HuH-7.5 (cell line): ENCODE data around the gene HNRNPA2B1.
"Not testable (repeated sequence)": the region's sequence is repeated elsewhere in the genome, so short reads cannot be mapped to it uniquely, and the experiment has no call there.

ENCODE experiments used
- DNase-seq: peaks from one replicate; pipeline ENCODE4 v3.0.0; 2011; ENCODE audit warnings: low spot score

The HNRNPA2B1 gene

DNA sequence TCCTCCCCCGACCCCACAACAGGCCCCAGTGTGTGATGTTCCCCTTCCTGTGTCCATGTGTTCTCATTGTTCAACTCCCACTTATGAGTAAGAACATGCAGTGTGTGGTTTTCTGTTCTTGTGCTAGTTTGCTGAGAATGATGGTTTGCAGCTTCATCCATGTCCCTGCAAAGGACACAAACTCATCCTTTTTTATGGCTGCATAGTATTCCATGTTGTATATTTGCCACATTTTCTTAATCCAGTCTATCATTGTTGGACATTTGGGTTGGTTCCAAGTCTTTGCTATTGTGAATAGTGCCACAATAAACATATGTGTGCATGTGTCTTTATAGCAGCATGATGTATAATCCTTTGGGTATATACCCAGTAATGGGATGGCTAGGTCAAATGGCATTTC, 36.7 kb downstream of the HNRNPA2B1 start:
- not testable (repeated sequence) for DNase-seq

GRCh38 chr7:26162431-26162830, 38.1 kb downstream of the HNRNPA2B1 start:
- DNase-seq = no peak

GRCh38 chr7:26160896-26161295, 39.6 kb downstream of the HNRNPA2B1 start:
- no peak for DNase-seq

GRCh38 chr7:26159243-26159642, 41.3 kb downstream of the HNRNPA2B1 start:
- no peak for DNase-seq

DNA sequence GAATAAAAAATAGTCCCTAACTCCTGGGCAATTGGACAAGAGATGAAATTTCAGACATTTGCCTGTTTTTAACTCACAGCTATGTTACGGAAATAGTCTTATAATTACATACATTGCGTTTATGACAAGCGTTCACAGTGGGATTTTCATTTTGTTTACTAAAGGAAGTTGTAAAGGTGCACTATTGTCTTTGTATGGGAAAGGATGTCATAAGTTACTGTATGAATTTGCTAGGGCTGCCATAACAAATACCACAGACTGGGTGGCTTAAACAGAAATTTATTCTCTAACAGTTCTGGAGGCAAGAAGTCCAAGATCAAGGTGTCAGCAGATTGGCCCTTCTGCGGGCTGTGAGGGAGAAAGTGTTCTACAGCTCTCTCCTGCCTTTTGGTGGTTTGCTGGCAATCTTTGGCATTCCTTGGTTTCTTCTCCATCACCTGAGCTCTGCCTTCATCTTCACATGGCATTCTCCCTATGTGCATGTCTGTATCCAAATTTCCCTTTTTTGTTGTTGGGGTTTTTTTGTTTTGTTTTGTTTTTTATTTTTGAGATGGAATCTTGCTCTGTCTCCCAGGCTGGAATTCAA, 42.9 kb downstream of the HNRNPA2B1 start:
- no peak for DNase-seq

DNA sequence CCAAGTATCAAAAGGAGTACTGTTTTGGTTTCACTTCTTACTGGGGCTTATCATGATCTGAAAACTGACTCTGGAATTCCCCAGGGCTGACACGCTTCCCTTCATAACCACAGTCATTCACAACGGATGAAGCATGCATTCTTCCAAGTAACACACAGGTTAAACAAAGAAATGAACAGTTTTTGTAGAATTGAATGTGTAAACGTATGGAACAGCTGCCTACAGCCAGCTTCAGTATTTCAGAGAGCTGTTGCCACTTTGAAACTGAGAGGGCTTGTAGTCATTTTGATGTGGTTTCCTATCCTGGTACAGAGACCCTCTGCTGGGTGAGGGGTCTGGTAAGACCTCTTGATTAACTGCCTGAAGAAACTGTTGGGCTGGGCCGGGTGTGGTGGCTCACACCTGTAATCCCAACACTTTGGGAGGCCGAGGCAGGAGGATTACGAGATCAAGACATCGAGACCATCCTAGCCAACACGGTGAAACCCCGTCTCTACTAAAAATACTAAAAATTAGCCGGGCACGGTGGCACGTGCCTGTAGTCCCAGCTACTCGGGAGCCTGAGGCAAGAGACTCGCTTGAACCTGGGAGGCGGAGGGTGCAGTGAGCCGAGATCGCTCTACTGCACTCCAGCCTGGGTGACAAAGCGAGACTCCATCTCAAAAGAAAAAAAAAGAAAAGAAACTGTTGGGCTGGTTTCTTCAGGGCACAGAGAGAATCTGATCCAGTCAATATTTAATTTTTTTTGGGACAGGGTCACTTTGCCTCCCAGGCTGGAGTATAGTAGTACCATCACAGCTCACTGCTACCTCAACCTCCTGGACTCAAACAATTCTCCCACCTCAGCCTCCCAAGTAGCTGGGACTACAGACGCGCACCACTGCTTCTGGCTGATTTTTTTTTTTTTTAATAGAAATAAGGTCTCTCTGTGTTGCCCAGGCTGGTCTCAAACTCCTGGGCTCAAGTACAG, 43.8 kb downstream of the HNRNPA2B1 start:
- no peak for DNase-seq

DNA sequence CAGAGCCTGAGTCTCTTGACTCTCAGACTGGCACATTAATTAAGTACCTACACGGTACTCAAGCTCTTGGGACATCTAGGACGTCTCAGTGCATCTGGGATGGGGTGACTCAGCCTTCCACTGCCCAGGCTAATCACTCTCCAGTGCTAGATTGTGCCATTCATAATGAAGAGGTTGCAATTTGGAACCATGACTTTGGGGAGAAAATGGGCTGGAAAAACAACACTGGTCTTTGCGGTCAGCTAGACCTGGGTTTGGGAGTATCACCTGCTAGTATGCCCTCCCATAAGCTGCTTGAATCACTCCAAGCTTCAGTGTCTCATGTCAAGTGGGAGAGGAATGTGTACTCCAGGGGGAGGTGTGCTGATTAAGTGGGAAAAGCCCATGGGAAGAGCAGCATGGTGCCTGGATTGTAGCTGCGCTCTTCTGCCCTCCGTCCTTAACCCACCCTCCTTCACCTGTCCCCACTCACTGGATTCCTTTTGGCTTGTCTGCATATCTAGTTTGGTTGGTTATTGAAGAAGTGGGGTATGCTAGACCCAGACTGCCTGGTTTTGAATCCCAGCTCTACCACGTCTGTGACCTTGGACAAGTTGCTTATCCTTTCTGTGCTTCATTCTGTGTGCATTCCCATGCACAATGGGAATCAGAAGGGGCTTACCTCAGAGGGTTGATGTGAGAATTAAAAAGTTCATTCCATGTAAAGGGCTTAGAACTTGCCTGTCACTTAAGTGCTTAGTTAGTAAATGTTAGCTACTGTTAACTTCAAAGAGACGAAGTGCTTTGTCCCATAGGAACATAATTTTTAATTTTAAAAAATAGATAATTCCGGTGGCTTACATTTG, 44.8 kb downstream of the HNRNPA2B1 start:
- DNase-seq = no peak

DNA sequence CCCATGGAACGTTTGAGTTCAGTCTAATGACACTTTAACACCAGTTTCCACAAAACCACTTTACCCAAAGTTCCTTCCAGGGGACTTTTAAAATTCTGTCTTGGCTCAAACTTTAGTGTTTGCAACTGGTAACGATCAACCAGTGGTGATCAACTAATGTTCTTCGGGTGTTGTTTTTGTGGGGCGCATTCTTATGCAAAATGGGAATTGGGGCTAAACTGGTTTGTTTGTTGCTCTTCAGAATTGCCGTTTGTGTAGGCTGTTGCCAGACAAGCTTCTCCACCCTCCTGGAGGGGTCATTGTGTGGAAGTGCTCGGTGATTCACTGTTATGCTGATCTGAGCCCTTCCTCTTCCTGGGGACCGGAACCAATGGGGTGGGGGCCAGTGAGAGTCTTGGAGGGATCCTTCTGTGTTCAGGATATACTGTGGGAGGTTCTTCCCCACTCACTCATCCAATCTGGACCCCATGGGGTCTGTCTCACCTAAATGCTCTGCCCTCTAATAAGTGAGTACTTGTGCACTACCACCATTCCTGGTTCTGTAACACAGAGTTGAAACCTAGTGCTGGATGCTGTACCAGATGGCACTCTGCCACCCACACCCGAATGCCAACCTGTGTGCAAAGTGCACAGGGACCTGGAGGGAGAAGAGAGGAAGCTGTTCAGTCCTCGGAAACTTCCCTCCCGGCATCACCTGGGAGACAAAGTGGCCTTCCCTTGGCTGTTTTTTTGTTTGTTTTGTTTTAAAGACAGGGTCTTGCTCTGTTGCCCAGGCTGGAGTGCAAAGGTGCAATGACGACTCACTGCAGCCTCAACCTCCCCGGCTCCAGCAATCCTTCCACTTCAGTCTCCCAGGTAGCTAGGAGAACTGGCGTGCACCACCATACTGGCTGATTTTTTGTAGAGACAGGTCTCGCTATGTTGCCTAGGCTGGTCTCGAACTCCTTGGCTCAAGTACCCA, 46.4 kb downstream of the HNRNPA2B1 start:
- no peak for DNase-seq

DNA sequence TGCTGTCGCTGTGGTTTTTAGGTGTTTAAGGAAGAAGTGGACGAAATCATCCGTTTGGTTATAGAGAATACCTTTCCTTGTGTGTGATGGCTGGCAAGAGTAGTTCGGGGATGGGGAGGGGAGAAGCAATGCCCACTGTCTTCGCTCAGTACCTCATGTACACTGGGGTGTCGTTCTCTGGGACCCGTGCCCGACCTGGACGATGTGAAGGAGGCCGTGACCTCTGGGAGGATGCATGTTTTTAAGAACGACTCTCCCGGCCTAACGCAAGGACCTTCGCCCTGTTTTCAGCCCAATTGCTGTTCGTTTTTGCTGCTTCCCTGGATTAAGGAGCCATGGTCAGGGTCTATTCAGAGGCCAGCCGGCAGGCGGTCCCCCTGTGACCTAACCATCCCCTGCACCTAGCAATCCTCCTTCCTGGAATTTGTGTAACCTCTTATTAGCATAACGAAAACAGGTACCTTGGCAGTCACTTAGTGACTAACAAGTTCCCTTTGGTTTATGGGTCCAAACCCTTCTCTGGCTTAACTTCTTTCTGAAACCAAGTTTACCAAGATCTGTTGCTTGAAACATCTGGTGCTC, 47.2 kb downstream of the HNRNPA2B1 start:
- no peak for DNase-seq

DNA sequence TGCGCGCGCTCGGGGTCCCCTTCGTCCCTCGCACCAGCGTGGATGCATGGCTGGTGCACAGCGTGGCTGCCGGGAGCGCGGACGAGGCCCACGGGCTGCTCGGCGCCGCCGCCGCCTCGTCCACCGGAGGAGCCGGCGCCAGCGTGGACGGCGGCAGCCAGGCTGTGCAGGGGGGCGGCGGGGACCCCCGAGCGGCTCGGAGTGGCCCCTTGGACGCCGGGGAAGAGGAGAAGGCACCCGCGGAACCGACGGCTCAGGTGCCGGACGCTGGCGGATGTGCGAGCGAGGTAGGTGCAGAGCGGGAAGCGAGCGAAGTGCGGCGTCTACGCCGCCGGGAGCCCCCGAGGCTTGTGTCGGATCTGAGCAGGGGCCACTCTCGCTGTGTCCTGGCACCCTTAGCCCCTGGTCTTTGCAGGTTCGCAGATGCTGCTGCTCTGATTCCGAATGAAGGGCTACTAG, 47.7 kb downstream of the HNRNPA2B1 start:
- not testable (repeated sequence) for DNase-seq

- peak; percentile 83 for DNase-seq
Observed at GRCh38 chr7:26151953-26152781, 48.4 kb downstream of the HNRNPA2B1 start, which contains the start of gene NFE2L3. NFE2L3 (plus strand) TSS chr7:26152198; CDS start chr7:26152499, 301 bp downstream.

DNA sequence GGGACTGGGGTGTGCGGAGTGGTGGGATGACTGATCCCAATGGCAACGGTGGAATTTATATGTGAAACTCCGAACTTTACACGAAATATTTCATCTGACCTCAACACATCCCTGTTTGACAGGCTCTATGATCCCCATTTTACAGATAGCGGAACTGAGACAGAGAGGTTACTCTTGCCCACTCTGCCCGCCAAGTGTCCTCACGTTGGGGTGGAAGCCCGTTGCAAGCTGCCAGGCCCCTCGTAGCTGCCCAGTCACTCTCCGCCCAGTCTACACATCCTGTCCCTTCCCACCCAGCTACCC, 48.9 kb downstream of the HNRNPA2B1 start:
- DNase-seq = no peak

GRCh38 chr7:26151096-26151495, 49.5 kb downstream of the HNRNPA2B1 start:
- DNase-seq = no peak

GRCh38 chr7:26149391-26149977, 51.1 kb downstream of the HNRNPA2B1 start:
- no peak for DNase-seq

DNA sequence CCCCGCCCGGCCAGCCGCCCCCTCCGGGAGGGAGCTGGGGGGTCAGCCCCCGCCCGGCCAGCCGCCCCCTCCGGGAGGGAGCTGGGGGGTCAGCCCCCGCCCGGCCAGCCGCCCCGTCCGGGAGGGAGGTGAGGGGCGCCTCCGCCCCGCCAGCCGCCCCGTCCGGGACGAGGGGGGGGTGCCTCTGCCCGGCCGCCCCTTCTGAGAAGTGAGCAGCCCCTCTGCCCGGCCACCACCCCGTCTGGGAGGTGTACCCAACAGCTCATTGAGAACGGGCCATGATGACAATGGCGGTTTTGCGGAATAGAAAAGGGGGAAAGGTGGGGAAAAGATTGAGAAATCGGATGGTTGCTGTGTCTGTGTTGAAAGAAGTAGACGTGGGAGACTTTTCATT, 52.2 kb downstream of the HNRNPA2B1 start:
- not testable (repeated sequence) for DNase-seq

DNA sequence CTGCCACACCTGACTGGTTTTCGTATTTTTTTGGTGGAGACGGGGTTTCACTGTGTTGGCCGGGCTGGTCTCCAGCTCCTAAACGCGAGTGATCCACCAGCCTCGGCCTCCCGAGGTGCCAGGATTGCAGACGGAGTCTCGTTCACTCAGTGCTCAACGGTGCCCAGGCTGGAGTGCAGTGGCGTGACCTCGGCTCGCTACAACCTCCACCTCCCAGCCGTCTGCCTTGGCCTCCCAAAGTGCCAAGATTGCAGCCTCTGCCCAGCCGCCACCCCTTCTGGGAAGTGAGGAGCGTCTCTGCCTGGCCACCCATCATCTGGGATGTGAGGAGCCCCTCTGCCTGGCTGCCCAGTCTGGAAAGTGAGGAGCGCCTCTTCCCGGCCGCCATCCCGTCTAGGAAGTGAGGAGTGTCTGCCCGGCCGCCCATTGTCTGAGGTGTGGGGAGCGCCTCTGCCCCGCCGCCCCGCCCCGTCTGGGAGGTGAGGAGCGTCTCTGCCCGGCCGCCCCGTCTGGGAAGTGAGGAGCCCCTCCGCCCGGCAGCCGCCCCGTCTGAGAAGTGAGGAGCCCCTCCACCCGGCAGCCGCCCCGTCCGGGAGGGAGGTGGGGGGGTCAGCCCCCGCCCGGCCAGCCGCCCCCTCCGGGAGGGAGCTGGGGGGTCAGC, 52.8 kb downstream of the HNRNPA2B1 start:
- not testable (repeated sequence) for DNase-seq

- DNase-seq = no peak
Observed at GRCh38 chr7:26147030-26147429, 53.5 kb downstream of the HNRNPA2B1 start.

DNA sequence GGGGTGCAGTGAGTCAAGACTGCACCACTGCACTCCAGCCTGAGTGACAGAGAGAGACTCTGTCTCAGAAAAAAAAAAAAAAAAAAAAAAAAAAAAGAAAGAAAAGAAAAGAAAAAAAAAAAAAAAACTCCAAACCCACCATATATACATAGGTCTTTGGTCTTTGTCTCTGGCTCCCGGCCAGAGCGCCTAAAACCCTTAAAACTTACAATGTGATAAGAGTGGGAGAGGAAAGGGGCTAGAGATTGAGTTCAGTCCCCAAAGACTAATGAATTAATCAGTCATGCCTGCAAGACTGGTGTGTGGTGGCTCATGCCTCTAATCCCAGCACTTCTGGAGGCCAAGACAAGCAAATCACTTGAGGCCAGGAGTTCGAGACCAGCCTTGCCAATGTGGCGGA, 55.3 kb downstream of the HNRNPA2B1 start:
- DNase-seq = no peak
